HG02852 (cell line): ENCODE results near the gene ATG101.

ENCODE experiments used
- ATAC-seq: cut with Tn5 transposase; IDR thresholded peaks from one replicate; pipeline ENCODE4 v1.9.1; 2021; ENCODE audit warnings: mild to moderate bottlenecking, moderate library complexity; ENCODE audit not compliant: unreplicated experiment

The ATG101 gene, protein sequence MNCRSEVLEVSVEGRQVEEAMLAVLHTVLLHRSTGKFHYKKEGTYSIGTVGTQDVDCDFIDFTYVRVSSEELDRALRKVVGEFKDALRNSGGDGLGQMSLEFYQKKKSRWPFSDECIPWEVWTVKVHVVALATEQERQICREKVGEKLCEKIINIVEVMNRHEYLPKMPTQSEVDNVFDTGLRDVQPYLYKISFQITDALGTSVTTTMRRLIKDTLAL

DNA sequence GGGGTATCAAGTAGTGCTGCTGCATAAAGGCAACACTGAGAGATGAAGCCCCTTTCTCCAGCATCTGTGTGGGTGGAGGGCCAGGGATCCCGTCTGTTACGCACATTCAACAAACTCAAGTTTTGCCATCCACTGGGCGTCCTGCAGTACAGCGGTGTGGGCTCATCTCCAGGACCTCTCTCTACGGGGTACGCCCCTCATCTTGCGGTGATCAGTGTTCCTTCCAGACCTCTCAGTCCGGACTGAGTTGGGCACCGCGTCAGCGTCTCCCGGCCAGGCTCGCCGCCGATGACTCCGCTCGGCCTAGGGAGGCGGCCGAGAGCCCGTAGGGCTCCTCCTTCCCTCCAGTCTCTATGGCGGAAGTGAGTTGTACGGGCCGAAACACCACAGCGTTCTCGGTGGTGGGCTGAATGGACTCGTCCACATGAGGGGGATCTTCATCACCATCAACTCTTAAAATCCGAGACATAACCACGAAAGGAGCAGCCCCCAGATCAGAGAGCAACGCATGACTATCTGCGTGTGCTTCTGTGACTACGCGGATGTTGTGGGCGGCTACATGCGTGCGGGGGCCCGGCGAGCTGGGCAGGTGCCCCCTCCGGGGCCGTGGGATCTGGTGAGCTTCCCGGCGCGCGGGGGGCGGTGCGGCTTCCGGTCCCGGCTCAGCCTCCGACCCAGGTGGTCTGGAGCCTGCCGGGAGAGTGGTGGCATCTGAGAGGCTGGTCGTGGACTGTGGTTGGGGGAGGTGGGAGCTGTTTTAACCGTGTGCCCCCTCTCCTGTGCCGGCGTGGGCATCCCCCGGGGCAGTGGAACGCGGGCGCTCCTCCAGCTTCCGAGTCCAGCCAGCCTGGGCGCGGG is at the start of gene ATG101:
Gene ATG101, plus strand, starts transcription at position 652 of the 858 bp plus-strand sequence. CDS start 3,673 bp downstream, outside the sequence.
- ATAC-seq = peak; percentile 94

DNA sequence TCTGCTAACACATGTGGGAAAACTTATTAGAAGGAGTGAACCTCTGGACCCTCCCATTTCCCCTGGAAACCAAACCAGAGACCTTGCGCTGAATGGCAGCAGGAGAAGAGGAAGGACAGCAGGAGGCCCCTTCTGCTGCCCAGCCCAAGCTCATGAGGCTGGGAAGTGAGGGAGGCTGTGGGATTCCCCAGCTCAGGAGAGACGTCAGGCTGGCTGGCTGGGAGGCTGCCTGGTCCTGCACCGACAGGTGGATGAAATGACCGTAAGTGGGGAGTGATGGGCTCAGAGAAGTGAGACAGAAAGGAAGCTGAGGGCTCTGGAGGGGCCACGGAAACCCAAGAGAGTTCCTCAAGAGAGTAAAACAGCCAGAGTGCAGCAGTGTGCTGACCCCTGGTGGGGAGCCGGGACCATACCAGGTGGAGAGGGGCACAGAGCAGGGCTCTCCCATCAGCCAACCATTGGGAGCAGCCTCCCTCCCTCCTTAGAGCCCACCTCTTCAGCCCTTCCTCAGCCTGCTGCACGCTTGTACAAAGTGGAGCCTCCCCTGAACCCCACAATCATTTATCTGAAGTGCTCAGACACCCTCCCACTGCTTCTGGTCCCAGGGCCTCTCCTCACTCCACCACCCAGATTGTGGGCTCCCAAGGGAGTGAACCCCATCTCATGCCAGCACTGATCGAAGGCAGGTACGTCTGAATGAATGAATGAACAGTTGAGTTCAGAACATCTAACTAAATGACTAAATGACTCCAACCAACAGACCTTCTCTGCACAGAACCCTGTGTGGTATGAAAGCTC is 49.0 kb upstream of the ATG101 start:
- ATAC-seq = peak; percentile 37

DNA sequence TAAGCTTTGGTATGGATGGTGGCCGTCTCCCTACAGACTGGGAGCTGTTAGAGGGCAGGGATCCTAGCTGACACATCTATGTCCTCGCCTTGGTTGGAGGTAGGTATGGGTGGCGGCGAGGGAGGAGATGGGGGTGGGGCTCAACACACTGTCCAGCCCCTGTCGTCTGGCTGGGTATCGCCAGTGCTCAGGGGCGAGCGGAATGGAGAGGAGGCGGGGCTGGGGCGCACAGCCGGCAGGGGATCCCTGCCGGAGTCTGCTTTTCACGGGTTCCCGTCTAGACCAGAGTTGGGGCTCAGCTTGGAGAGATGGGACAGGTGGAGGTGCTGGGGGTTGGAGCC is 47.0 kb upstream of the ATG101 start:
- no peak for ATAC-seq

DNA sequence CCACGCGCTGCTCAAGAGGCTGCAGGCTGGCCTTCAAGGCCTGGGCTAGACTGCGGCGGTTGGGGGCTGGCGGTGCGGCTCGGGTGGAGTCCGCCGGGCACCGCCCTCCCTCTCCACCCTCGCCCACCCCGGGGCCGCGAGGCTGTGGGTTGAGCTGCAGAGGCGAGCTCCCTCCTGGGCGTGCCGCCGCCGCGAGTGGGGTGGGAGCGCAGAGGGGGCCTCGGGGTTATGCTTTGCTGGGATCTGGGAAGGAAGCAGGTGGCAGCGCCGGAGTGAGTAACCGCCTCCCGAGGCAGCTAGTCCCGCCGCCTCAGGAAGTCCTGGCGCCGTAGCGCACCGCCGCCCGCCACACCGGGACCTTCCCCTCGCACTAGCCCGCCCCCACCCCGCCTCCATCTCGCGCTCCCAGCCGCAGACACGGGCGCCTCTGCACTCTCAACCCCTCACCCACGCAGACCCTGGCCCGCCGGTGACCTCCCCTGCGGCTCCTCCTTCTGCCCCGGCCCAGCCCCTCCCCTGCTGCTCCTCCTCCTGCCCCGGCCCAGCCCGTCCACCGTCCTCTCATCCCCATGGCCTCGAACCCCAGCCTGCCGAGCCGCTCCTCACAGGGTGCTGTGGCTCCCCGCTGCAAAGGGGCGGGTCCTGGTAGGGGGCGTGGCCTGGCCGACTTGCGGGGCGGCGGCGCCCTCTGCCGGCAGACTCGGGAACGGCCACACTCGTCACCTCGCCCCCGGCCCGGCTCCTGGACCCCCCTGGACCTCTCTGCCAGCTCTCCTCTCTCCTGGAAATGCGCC is 46.4 kb upstream of the ATG101 start:
- ATAC-seq = no peak

DNA sequence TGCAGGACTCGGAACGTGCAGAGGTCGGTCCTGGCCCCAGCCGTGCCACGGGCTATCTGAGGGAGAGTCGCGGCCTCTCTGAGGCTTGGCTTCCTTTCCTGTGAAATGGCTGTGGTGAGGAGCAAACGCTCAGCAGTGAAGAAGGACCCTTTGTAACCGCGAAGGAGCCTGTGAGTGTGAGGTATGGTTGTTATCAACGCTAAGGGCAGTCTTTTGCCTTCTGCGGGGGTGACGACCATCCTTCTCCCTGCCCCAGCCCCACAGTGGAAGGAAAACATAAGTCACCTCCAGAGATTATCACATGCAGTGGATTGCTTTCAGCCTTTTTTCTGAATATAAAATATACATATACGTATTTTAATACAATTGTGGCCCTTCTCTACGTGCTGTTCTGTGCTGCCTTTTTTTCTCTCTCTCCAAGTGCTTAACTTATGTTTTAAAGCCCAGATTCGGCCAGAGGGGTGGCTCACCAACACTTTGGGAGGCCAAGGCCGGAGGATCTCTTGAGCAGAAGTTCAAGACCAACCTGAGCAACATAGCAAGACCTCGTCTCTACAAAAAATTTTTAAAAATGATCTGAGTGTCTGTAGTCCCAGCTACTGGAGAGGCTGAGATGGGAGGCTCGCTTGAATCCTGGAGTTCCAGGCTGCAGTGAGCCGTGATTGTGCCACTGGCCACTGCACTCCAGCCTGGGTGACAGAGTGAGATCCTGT is 45.6 kb upstream of the ATG101 start:
- no peak for ATAC-seq

DNA sequence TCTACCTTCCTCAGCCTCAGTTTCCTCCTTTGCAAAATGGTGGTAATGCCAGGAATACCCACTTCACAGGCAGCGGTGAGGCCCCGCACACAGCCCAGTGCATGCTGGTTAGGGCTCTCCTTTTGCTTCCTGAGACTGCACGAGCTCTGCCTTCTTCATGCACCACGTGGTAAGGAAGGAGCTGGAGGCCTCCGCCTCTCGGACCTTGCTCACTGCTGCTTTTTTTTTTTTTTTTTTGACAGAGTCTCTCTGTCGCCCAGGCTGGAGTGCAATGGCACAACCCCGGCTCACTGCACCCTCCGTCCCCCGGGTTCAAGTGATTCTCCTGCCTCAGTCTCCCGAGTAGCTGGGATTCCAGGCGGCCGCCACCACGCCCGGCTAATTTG is 44.9 kb upstream of the ATG101 start:
- ATAC-seq = no peak

DNA sequence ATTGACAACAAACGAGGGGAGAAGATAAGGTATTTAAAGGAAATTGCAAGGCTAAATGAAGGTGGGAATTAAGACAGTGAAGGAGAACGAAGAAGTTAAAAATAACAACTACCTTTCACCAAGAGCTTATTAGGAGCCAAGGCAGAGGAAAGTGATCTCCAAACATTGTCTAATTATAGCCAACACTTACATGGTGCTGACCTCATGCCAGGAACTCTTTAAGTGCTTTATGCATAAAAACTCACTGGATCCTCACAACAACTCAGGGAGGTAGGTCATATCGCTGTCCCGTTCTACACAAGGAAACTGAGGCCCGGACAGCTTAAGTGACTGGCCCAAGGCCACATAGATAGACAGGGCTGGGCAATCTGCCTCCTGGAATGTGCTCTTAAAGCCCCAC is 43.5 kb upstream of the ATG101 start:
- no peak for ATAC-seq

DNA sequence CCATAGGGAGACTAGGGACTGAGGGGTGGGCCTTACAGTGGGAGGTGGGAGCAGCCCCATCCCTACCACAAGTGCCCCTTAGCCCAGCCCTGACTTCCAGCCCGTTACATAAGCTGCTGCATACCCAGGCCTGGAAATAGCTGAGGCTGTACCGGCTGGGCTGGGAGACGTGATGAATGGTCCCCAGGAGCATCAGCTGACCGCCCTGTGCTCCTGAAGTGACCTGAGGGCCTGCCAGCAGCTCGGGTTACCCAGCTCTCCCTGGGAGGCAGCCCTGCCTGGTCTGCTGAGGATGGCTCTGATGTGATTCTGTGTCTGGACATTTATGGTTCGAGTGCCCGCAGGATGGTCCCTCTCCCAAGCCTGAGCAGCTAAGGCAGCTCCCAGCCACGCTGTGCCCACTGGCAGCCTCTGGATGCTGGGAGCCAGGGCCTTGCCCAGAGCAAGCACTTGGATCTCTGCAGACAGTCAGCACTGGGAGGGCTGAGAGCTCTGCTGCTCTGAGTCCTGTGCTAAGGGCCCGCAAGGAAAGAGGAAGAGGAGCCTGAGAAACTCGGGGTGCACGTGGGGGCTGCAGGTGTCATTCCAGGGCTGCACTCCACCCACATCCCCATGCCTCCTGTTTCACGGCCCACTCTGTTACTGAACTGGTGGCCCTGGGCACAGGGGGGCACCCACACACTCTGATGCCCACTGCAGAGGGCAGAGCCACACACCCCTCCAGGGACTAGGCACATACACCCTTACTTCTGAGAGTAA is 42.5 kb upstream of the ATG101 start:
- ATAC-seq = no peak

DNA sequence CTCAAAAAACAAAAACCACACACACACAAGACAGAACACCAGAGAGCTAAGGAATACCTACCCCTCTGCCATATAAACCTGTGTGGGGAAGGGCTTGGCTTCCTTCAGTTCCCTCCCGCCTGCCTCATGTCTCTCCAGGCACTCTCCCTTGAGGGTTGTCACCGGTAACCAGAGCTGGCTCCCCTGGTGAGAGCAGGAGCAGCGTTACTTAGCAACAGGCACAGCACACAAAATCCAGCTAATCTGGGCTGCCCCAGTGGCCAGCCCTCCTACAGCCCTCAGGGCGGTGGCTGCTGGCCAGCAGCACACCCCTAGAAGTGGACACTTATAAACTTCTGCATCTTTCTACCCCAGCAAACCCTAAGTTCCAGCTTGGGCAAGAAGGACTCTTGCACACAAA is 40.1 kb upstream of the ATG101 start:
- no peak for ATAC-seq

DNA sequence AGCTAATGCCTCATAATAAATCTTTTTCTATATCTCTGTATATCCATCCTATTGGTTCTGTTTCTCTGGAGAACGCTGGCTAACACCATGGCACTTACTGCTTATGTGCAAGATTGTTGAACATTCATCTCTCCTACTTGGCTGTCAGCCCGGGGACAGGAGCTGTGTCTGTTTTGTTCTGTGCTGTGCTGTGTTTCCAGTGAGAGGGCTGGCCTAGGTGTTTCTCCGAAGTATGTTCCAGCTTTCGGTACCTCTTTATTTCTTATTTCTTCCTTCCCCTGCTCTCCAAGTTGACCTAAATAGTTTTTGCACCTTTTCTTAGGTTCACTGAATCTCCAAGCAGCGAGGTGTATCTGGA is 37.4 kb upstream of the ATG101 start:
- no peak for ATAC-seq

DNA sequence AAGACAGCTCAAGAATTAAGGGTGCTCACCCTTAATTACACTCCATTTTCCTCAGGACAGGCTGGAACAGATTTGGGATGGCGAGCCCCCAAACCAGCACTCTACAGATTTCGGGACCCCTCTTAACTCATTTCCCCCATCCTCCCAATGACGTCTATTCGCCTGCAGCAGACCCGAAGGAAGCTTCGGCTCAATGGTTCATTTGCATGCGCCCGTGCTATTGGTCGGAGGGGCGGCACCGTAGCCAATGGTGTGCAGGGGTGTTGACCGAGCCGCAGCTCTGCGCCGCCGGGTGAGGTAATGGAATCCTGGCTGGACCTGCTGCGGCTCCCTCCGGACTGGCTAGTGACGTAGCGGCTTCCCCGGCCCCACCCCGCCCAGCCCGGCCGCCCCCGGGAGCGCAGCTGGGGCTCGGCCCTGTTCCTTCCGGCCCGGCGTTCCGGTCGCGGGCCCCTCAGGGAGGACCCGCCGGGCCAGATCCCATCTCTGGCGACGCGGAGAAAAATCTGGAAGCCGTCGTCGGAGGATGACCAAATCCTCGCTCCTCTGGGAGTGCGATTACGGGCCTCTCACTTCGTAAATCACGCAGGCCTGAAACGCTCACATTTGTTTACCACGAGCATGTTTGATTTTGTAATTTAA is 36.9 kb upstream of the ATG101 start:
- peak; percentile 95 for ATAC-seq

DNA sequence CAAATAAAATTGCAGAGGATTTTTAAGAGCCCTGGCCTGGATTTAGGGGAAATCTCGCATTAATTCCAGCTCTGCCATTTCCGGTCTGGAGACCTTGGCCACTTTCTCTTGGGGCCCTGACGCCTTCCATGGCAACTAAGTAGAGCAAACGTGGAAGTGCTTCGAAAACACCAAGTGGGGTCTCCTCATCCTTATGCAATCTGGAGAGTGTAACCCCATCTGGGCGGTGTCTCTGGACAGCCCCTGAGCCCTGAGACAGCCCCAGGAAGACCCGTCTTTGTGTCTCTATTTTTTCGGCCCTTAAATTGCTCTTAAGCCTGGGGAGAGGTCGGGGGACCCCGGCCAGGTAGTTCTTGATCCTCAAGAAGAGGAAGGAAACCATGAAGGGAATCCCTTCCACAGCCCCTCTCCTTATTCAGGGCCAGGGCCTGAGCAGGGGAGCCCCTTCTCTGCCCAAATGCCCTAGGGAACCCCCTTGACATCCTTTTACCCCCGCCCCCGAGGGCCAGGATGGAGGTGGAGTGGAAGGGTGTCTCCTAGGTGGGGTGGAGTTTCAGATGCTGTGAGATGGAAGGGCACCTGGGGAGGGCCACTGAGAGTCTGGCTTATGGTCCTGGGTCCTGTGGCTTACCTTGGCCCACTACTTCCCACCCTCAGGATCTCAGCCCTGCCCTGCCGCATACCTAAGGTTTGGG is 36.2 kb upstream of the ATG101 start:
- ATAC-seq = no peak

DNA sequence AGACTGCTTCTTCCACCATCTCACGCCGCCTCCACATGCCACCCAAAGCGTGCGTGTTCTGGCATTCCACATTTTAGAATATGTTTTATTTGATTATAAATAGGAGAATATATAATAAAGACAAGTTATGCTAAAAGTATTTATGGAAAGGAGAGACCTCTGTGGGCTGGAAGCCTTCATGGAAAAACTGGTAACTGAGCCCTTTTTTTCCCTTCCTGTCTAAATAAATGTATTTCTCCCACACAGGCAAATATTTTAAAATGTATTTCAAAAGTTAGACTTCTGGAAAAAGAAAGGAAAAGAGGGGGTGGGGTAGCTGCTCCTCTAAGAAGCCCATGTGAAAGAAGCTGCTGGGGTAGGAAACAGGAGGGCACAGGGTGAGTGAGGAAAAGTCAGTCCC is 34.6 kb upstream of the ATG101 start:
- no peak for ATAC-seq

DNA sequence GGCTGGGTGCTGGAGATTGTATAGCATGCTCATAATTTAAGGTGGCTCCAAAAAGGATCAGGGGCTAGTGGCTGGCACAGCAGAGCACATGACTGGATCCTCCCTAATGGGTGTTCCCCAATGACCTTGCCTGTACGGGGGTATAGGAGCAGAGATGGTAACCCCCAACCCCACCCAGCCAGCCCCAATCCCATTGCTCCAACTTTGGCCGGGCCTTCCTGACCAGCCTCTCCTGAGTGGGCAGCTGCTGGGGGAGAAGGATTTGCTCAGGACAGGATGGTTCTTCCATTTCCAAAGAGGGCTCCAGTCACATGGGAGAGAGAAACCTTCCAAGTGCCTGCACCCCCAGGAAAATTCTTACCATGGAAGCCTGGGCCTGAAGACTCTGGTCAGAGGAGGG is 33.9 kb upstream of the ATG101 start:
- ATAC-seq = no peak

DNA sequence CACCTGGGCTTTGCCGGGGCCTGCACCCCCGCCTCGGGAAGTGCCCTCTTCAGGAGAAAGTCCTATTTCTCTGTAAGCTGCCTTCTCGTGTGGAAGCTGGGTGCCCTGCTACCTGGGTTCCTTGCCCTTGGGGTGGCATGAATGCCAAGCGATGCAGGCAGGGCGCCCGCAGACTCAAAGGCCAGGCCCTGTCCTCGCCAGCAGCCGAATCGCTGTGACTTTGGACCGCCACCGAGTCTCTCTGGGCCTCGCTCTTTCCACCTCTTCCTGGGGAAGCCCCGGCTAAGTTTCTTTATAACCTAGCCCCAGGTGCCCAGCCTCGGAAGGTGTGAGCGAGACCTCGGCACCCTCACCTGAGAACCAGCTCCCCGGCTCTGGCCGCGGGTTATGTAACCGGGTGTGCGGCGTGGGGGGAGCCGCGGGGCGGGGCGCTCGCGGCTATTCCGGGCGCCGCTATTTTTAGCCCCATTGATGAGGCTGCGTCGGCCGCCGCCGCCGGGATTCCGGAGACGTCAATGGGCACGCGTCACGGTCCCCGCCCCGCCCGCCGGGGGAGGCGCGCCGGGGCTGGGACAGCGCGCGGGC is 33.1 kb upstream of the ATG101 start:
- ATAC-seq = peak; percentile 41

DNA sequence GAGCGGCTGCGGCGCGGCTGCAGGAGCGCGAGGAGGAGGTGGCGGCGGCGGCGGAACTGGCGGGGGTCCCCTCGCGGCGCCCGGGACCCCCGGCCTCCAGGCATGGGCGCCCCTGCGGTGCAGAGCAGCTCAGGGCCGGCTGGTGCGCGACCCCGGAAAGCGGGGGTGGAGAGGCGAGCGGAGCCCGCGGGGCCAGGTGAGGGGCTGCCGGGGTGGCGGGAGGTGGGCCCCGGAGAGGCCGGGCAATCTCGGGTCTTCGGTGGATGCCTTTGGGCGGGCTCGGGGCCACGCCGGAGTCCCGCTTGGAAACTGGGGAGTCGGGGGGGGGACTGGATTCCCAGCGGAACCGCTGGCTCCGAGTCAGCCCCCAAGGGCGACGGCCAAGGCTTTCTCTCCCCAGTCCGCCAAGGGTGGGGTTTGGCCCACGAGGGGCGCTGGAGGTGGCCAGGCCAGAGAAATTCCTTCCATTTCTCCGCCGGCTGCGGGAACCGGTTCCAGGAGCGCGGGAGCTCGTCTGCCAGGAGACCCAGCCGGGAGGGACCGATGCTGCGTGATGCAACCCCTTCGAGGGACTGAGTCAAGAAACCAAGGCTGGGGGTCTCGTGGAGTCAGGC is 32.4 kb upstream of the ATG101 start:
- no peak for ATAC-seq

DNA sequence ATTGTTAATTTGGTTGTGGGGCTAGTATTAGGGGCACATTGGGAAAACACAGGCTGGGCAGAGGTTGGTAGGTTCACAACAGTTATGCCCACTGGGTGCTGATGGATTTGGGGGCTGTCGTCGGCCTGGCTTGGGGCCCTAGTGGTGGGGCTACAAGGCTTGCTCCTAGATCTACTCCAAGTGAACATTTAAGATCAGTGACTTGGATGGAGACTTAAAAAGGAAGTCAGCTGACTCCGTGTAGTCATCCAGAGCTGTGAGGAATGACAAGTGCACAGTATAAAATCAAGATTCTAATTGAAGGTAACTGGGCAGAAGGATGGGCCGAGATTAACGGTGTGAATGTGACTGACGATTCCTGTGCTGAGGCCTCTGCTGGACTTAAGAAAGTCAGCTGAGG is 31.3 kb upstream of the ATG101 start:
- ATAC-seq = no peak

DNA sequence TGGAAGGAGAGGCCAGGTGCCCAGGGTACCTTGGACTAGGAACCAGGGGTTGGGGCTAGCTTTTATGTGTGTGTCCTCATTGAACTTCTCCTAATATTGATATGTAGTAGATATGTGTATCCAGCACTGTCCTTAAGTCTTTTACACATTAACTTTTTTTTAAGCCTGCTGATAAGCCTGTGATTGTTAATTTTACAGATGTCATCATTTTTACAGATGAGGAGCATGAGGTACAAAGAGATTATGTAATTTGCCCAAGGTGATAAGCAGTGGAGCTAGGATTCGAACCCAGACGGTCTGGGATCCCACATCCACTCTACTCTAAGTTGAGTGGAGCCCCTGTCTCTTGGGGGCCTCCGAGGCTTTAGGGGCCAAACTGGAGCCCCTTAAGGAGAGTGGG is 28.7 kb upstream of the ATG101 start:
- ATAC-seq = no peak
